Inferior parietal cortex (tissue), 1 donor: ENCODE measurements around the gene PLEKHA5.
A peak's percentile ranks its signal among the peaks of the same experiment; 100 is the strongest.
"Not testable (repeated sequence)": the region's sequence is repeated elsewhere in the genome, so short reads cannot be mapped to it uniquely, and the experiment has no call there.

ENCODE experiments used
- DNase-seq: peaks from one replicate; pipeline ENCODE4 v3.0.0-alpha.2; 2016; ENCODE audit errors: extremely low spot score

PLEKHA5 gene

GRCh38 chr12:19201661-19202060, 72.1 kb downstream of the PLEKHA5 start:
- DNase-seq, result no peak

- DNase-seq, result no peak
Observed at GRCh38 chr12:19203013-19203412, 73.5 kb downstream of the PLEKHA5 start.

DNA sequence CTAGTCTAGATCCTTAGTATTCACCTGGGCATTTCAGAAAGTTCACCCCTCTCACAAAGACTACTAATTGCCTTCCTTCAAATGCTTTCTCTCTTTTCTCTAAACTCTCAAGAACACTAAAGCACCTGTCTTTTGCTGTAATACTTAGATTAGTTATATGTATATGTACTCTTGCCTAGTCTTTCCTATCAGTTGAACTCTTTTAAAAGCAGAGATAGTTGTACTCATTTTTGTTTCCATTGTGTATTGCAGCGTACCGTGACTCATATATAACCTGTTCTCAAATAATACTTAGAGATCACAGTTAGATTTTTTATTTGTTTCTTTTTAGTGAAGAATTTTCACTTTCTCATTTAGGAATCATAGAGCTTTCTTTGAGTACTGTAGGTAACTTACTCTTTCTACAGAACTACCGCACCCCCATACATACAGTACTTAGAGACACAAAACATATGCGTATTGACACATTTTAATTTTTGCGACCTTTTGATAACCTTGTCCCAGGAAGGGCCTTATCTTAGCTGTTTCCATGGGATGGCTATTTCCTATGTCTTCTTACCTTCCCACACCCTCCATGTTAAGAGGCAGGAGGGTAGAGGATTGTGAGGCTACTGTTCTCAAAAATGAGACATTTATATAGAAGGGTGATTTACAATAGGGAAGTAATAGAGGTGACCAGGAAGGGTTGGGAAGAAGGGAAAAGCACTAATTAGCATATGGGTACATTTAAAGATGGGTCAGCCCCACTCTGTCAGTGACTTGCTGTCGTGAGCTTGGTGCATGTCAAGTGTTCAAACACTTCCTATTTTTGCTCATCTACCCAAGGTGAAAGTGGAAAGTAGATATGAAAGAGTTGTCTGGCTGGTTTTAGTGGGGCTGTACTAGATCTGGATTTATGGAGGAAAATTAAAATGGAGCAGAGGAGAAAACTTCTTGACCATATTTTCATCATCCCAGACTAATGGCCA, 74.3 kb downstream of the PLEKHA5 start:
- no peak for DNase-seq

- DNase-seq, result no peak
Observed at GRCh38 chr12:19205120-19205519, 75.6 kb downstream of the PLEKHA5 start.

- peak; percentile 11 for DNase-seq
Observed at GRCh38 chr12:19206493-19207077, 77.1 kb downstream of the PLEKHA5 start.

DNA sequence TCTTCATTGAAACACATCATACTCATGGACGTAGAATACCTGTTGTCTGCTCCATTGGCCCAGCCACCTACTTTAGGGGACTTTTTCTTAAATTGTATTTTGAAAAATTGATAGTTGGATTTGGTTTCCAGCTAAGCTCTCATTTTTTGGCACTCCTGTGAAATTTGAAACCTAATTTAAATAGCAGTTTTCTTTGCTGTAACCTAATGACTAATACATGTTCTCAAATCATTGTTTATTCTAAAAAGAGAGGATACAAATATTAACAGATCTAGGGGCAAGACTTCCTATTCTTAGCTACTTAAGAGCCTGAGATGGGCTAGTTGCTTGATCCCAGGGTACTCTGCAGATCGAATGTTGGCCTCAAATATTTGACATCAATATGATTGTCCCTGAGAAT, 78.9 kb downstream of the PLEKHA5 start:
- DNase-seq, result no peak

- DNase-seq, result no peak
Observed at GRCh38 chr12:19209661-19210060, 80.1 kb downstream of the PLEKHA5 start.

- DNase-seq, result no peak
Observed at GRCh38 chr12:19211802-19212201, 82.3 kb downstream of the PLEKHA5 start.

- no peak for DNase-seq
Observed at GRCh38 chr12:19212245-19212644, 82.7 kb downstream of the PLEKHA5 start.

DNA sequence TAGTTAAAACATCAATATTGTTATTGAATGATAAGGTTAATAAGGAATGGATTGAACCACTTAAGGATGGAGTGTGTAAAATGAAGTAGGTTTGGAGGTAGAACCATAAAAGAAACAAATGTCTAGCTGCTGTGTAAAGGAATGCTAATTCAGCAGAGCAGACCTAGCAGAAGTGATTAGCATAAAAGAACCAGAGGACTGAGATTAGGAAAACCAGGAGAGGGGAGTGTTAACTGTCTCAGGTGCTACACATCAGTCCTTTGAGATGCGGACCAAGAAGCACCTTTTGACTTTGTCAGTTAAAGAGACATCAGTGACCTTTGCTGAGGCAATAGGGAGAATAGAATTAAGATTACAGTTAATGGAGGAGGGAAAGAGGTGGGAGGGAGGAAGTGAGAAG, 84.5 kb downstream of the PLEKHA5 start:
- no peak for DNase-seq

- DNase-seq, result no peak
Observed at GRCh38 chr12:19215115-19215514, 85.6 kb downstream of the PLEKHA5 start.

GRCh38 chr12:19217446-19217845, 87.9 kb downstream of the PLEKHA5 start:
- DNase-seq, result no peak

GRCh38 chr12:19220205-19220604, 90.7 kb downstream of the PLEKHA5 start:
- DNase-seq, result no peak

- no peak for DNase-seq
Observed at GRCh38 chr12:19220852-19221466, 91.4 kb downstream of the PLEKHA5 start.

- DNase-seq, result no peak
Observed at GRCh38 chr12:19222558-19222957, 93.0 kb downstream of the PLEKHA5 start.

DNA sequence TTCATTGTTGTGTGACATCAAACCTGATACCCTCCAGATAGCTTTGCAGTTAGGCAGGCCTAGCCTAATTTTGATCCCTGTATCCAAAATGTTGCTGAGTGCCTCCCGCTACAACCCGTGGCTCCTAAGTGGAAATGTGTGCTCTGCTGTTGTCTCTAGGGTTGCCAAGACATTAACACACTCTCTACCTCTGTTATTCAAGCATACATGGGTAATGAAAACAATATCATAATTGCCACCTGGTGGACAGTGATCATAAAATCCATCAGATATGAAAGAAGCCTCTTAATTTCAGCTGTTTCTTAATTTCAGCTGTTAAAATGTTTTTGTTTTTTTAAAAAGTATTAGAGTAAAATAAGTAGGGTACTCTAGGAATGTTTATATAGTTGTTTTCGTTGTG, 93.5 kb downstream of the PLEKHA5 start:
- no peak for DNase-seq

- no peak for DNase-seq
Observed at GRCh38 chr12:19223695-19224094, 94.2 kb downstream of the PLEKHA5 start.

DNA sequence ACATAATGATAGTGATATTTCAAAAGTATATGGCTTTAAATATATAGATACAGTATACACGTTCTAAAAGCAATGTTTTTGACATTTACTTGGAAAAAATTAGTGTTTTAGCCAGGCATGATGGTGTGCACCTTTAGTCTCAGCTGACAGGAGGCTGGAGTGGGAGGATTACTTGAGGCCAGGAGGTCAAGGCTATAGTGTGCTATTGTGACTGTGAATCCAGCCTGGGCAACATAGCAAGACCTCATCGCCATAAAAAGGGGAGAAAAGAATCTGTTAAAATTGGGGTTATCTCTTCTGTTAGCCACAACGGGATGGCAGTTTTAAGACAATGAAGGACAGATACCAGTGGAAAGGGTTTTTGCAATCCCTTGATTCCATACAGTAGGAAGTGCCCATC, 95.2 kb downstream of the PLEKHA5 start:
- no peak for DNase-seq

GRCh38 chr12:19227190-19227879, 97.8 kb downstream of the PLEKHA5 start:
- DNase-seq, result no peak

DNA sequence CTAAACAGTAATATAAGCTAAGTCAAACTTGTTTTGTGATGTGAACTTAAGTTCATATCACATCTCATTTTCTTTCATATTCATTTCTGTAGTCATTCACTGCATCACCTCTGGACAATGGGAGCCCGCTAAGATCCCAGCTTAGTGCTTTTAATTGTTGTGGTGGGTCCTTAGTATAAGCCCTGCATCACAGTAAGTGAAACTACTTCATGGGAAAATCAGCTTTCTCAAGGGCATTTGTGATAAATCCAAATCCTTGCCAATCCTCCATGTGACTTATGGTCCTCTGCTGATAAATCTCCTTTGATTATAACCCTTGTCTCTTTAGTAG, 98.3 kb downstream of the PLEKHA5 start:
- DNase-seq, result no peak

GRCh38 chr12:19229021-19229420, 99.5 kb downstream of the PLEKHA5 start:
- not testable (repeated sequence) for DNase-seq

- no peak for DNase-seq
Observed at GRCh38 chr12:19230299-19230866, 100.8 kb downstream of the PLEKHA5 start.
